Heart right ventricle (tissue), 16 donors: ENCODE results near the gene ZNF444. TPM values are rescaled to one million over a fixed set of nuclear protein-coding genes. Genes with fewer than 3 reads are reported as not detected.

Experiments used
- ATAC-seq, 8 donors: fragments of 200-7000 bp; cut with Tn5 transposase; one replicate each; pipeline ENCODE4 v1.9.1; 2020; ENCODE audit warnings: mild to moderate bottlenecking in 8 of 8, moderate library complexity in 8 of 8, moderate number of reproducible peaks in 1 of 8
- DNase-seq, 2 donors: peaks; one replicate each; pipeline ENCODE4 v3.0.0-alpha.2; 2020
- H3K27ac ChIP-seq, 10 donors: fragments of 200-600 bp; sonication (generic) in 2 of 10; one replicate each; pipeline versions ENCODE4 v1.5.0 to v1.8.0; 2020 to 2022; ENCODE audit warnings: mild to moderate bottlenecking in 3 of 10
- H3K27me3 ChIP-seq, 7 donors: fragments of 200-600 bp; one replicate each; pipeline ENCODE4 v1.8.0; 2021 to 2022; ENCODE audit warnings: mild to moderate bottlenecking in 2 of 7
- H3K36me3 ChIP-seq, 9 donors: fragments of 200-600 bp; sonication (generic) in 1 of 9; one replicate each; pipeline versions ENCODE4 v1.5.0 to v1.8.0; 2020 to 2022; ENCODE audit warnings: mild to moderate bottlenecking in 2 of 9
- H3K4me1 ChIP-seq, 9 donors: fragments of 200-600 bp; sonication (generic) in 1 of 9; one replicate each; pipeline versions ENCODE4 v1.5.0 to v1.8.0; 2020 to 2022; ENCODE audit warnings: mild to moderate bottlenecking in 4 of 9
- H3K4me3 ChIP-seq, 10 donors: fragments of 200-600 bp; sonication (generic) in 2 of 10; one replicate each; pipeline versions ENCODE4 v1.5.0 to v1.8.0; 2020 to 2022; ENCODE audit warnings: mild to moderate bottlenecking in 7 of 10, moderate library complexity in 2 of 10
- H3K9me3 ChIP-seq, 11 donors: fragments of 200-600 bp in 10 of 11; sonication (generic) in 2 of 11; one replicate each; pipeline versions ENCODE4 v1.5.0 to v1.8.0; 2013 to 2022; ENCODE audit warnings: mild to moderate bottlenecking in 2 of 11, control low read depth in 1 of 11, moderate library complexity in 1 of 11
- CTCF ChIP-seq, 9 donors: fragments of 200-600 bp; sonication (generic) in 2 of 9; IDR thresholded peaks; one replicate each; pipeline versions ENCODE4 v1.5.0 to v1.8.0; 2021 to 2022; ENCODE audit warnings: antibody characterized with exemption in 9 of 9, mild to moderate bottlenecking in 5 of 9, moderate library complexity in 1 of 9
- WGBS, 2 donors: extraction: QIAGEN DNeasy Blood & Tissue Kit; methylation state at CpG; one replicate each; pipeline ENCODE4 v1.1.7; 2013; ENCODE audit warnings: inconsistent platforms in 1 of 2; 5-methylcytosine and 5-hydroxymethylcytosine counted together
- intact Hi-C, 10 donors: fragments of 100-400 bp; cut with DNase I; formaldehyde crosslinking; loops; one replicate each; pipeline versions ENCODE4 v1.11.1 to v1.14.2; 2022
- polyA plus RNA-seq, 2 donors: library from polyadenylated mRNA; stranded (reverse); fragments of 200-250 nt; gene quantifications; one replicate each; pipeline ENCODE4 v1.2.3, GENCODE V29; 2013
- total RNA-seq, 10 donors: library from RNA; stranded (reverse); fragmentation: NEBNext Ultra II Directional in 3 of 10; extraction: Animal tissue kit (Norgen Biotek cat#: 25700) in 3 of 10; gene quantifications; one replicate each; pipeline versions ENCODE4 v1.2.1 to v1.2.4, GENCODE V29; 2021 to 2023
- donor health status: Arrhythmogenic right ventricular cardiomyopathy.
- donor health status: ischemic (EF 13 %, LVEDD 7.1; RV severe dilation, severe dysfunction).
- donor health status: healthy with polysubstance abuse.
- donor health status: DM: no; HTN: yes; CAD: no.
- donor health status: DM: no; HTN: no; CAD: no.
- donor health status: ischemic (EF 25% LVEDD 6.9; RV normal size, moderate dysfunction).
- donor health status: ischemic (EF 25% LVEDD 5.7; RV mildly dilated, moderate dysfunction).
- donor health status: healthy.
- donor health status: DM: yes; HTN: yes; CAD: no.
- donor health status: Ischemic cardiomyopathy.
- donor health status: ischemic (EF 35%, LVEDD 5.7; RV mildly dilated, moderate dysfunction).
- donor health status: nonischemic (EF 11% LVEDD 7.7; RV severe dilation, severe dysfunction).
- donor health status: DM: yes; HTN: yes; CAD: no.
- donor health status: PGD.
- donor health status: ischemic (EF 29% LVEDD 5.4; RV normal size, mild dysfunction).
- donor health status: nonischemic (EF 23%, LVEDD 6.1; RV moderate dilation, normal function).

The ZNF444 gene
- total and polyA plus RNA-seq, 12 donors = 15.1 to 25.6 (median 22.4) TPM

- peak overlapping the region in 5 of 10 donors; percentile 15 to 31 (median 24) for H3K27ac ChIP-seq
- no peak for ATAC-seq
Observed at GRCh38 chr19:56114051-56114777, 26.9 kb upstream of the ZNF444 start.

GRCh38 chr19:56114778-56115110, 26.3 kb upstream of the ZNF444 start:
- WGBS, 2 donors = 82 to 84% methylated on average over 9 to 10 of the region's 10 CpGs

More at GRCh38 chr19:56114051-56114777, 26.9 kb upstream of the ZNF444 start:
- no peak for TF ChIP-seq CTCF (IDR thresholded peaks at IDR 0.05)
- intact Hi-C loops = no loop called here
- H3K4me1 ChIP-seq = peaks cover 48 to 99% (median 87%) of the 10 kb centered on the region in 9 donors
- H3K36me3 ChIP-seq = peaks cover 0 to 7% (median 0%) of the 10 kb centered on the region in 9 donors
- no peaks in the 10 kb centered on the region for H3K27me3 ChIP-seq
- 53 to 58% methylated on average over 17 to 19 of the region's 19 CpGs for WGBS, 2 donors
- no peaks in the 10 kb centered on the region for H3K9me3 ChIP-seq
- no peak for DNase-seq
- no peak overlapping the region for H3K4me3 ChIP-seq

GRCh38 chr19:56115490-56115889, 25.6 kb upstream of the ZNF444 start:
- intact Hi-C loops = no loop called here
- Histone ChIP-seq H3K4me3 (no peak overlapping the region), H3K27ac (no peak overlapping the region), H3K9me3 (no peaks in the 10 kb centered on the region), H3K36me3 (peaks cover 0 to 7% (median 0%) of the 10 kb centered on the region in 9 donors), H3K4me1 (peaks cover 50 to 98% (median 84%) of the 10 kb centered on the region in 9 donors), H3K27me3 (no peaks in the 10 kb centered on the region)
- no peak for TF ChIP-seq CTCF (IDR thresholded peaks at IDR 0.05)
- no peak for ATAC-seq
- 92 to 93% methylated on average over 21 of the region's 21 CpGs for WGBS, 2 donors
- DNase-seq = no peak

More at GRCh38 chr19:56114778-56115110, 26.3 kb upstream of the ZNF444 start:
- intact Hi-C loops = no loop called here
- Histone ChIP-seq H3K9me3 (no peaks in the 10 kb centered on the region), H3K4me1 (peaks cover 52 to 99% (median 87%) of the 10 kb centered on the region in 9 donors), H3K4me3 (no peak overlapping the region), H3K27me3 (no peaks in the 10 kb centered on the region), H3K36me3 (peaks cover 0 to 7% (median 0%) of the 10 kb centered on the region in 9 donors), H3K27ac (peak overlapping the region in 5 of 10 donors; percentile 15 to 31 (median 24))
- ATAC-seq = no peak
- DNase-seq = no peak
- TF ChIP-seq CTCF (IDR thresholded peaks at IDR 0.05) = no peak

- Histone ChIP-seq H3K36me3 (peaks cover 0 to 7% (median 0%) of the 10 kb centered on the region in 9 donors), H3K27ac (no peak overlapping the region), H3K4me1 (peaks cover 43 to 87% (median 74%) of the 10 kb centered on the region in 9 donors), H3K4me3 (no peak overlapping the region), H3K27me3 (no peaks in the 10 kb centered on the region), H3K9me3 (no peaks in the 10 kb centered on the region)
- intact Hi-C loops = no loop called here
- DNase-seq = no peak
- WGBS, 2 donors = 83 to 87% methylated on average over 6 of the region's 6 CpGs
- TF ChIP-seq CTCF (IDR thresholded peaks at IDR 0.05) = no peak
- ATAC-seq = no peak
Observed at GRCh38 chr19:56116606-56117005, 24.5 kb upstream of the ZNF444 start.
